K562 (cell line): ENCODE measurements around the gene RBMS1.

Source experiments
- FOS ChIP-seq: IDR thresholded peaks from 3 replicates; pipeline ENCODE4 v1.6.1; 2011; ENCODE audit not compliant: insufficient read length; ENCODE audit errors: extremely low read depth
- MAZ ChIP-seq, 2 experiments: fragments of 450-650 bp in 1 of 2; sonication (generic) in 1 of 2; formaldehyde crosslinking; IDR thresholded peaks in 1 of 2; conservative IDR thresholded peaks in 1 of 2; 2 replicates each; pipeline versions ENCODE4 v1.4.0 to v1.5.0; 2020; ENCODE audit warnings: mild to moderate bottlenecking in 1 of 2, missing genetic modification reagents in 1 of 2
- POLR2A ChIP-seq: fragments of 450-650 bp; conservative IDR thresholded peaks from 2 replicates; pipeline ENCODE4 v1.6.1; 2016
- XRCC3 ChIP-seq: fragments of 450-650 bp; IDR thresholded peaks from 2 replicates; pipeline ENCODE4 v1.6.1; 2017; ENCODE audit warnings: mild to moderate bottlenecking, moderate library complexity
- ZNF121 ChIP-seq: sonication (generic); formaldehyde crosslinking; conservative IDR thresholded peaks from 2 replicates; pipeline ENCODE4 v1.8.0; 2022; ENCODE audit warnings: missing genetic modification reagents
- ZNF174 ChIP-seq: fragments of 250-450 bp; sonication (Bioruptor Pico); IDR thresholded peaks from 2 replicates; pipeline ENCODE4 v1.4.0; 2020; ENCODE audit warnings: mild to moderate bottlenecking
- TF ChIP-seq, protein P1 (sequence below): fragments of 450-650 bp; IDR thresholded peaks from 2 replicates; pipeline ENCODE4 v1.6.1; 2018; ENCODE audit not compliant: partially characterized antibody

DNA sequence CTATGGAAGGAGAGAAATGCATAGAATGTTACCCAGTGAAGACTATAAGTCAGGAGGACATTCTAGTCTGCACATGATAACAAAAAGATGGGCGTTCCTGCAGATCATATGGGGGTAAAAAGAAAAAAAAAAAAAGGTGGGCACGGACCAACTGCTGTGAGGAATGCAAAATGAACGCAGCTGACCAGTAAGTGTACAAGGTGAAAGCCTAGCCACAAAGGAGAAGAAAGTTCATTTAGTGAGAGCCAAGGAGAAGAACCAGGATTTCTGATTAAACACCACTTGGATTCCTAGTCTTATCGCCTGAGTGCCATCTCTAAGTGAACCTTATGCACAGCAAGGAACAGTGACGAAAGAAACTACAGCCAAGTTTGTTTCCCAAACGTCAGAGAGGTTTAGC is 26.5 kb downstream of the RBMS1 start:
- TF ChIP-seq ZNF121 (CRISPR knock-in tag) (no peak), POLR2A (no peak), MAZ (CRISPR knock-in tag; conservative IDR thresholded peaks at IDR 0.05 in 1 of 2, IDR thresholded peaks at IDR 0.05 in 1 of 2) (no peak), ZNF174 (no peak), FOS (no peak), XRCC3 (no peak)
- TF ChIP-seq, protein P1, sequence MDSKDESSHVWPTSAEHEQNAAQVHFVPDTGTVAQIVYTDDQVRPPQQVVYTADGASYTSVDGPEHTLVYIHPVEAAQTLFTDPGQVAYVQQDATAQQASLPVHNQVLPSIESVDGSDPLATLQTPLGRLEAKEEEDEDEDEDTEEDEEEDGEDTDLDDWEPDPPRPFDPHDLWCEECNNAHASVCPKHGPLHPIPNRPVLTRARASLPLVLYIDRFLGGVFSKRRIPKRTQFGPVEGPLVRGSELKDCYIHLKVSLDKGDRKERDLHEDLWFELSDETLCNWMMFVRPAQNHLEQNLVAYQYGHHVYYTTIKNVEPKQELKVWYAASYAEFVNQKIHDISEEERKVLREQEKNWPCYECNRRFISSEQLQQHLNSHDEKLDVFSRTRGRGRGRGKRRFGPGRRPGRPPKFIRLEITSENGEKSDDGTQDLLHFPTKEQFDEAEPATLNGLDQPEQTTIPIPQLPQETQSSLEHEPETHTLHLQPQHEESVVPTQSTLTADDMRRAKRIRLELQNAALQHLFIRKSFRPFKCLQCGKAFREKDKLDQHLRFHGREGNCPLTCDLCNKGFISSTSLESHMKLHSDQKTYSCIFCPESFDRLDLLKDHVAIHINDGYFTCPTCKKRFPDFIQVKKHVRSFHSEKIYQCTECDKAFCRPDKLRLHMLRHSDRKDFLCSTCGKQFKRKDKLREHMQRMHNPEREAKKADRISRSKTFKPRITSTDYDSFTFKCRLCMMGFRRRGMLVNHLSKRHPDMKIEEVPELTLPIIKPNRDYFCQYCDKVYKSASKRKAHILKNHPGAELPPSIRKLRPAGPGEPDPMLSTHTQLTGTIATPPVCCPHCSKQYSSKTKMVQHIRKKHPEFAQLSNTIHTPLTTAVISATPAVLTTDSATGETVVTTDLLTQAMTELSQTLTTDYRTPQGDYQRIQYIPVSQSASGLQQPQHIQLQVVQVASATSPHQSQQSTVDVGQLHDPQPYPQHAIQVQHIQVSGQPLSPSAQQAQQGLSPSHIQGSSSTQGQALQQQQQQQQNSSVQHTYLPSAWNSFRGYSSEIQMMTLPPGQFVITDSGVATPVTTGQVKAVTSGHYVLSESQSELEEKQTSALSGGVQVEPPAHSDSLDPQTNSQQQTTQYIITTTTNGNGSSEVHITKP: no peak
